Measurements from ENCODE around the gene TUSC2. TPM values are rescaled to one million over a fixed set of nuclear protein-coding genes. Genes with fewer than 3 reads are reported as not detected.
A peak's percentile ranks its signal among the peaks of the same experiment; 100 is the strongest.

TUSC2 gene
- polyA plus RNA-seq, 1 of the 3 experiments (the other 2 are of a cell fraction): 58.7 TPM

DNA sequence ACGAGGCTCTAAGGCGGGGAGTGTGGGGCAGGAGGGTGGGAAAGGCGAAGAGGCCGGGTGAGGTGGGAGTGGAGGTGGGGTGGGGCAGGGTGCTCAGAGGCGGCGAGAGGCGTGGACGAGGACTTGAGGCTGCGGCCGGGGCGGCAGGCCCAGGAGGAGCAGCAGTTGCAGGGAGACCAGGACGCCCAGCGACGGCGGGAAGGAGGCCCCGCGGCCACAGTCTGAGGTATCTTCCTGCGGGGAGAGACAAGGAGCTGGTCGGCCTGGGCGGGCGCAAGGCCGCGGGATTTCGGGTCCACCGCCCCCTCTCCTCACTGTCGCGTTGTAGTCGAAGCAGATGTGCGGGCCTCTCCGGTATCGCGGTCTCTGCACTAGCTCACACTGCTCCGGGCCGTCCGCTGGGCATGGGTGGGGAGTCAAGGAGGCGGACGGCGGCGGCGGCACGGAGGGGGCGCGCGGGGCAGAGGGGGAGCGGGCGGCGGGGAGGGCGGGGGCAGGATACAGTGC, 36.6 kb upstream of the TUSC2 start (continued):
- TF ChIP-seq, protein P1, sequence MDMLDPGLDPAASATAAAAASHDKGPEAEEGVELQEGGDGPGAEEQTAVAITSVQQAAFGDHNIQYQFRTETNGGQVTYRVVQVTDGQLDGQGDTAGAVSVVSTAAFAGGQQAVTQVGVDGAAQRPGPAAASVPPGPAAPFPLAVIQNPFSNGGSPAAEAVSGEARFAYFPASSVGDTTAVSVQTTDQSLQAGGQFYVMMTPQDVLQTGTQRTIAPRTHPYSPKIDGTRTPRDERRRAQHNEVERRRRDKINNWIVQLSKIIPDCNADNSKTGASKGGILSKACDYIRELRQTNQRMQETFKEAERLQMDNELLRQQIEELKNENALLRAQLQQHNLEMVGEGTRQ (IDR thresholded peaks at IDR 0.05; ENCODE audit: borderline replicate concordance, low read depth, low read length): no peak
- no peak for TF ChIP-seq ELF1 (IDR thresholded peaks at IDR 0.05)
- TF ChIP-seq, protein P2, sequence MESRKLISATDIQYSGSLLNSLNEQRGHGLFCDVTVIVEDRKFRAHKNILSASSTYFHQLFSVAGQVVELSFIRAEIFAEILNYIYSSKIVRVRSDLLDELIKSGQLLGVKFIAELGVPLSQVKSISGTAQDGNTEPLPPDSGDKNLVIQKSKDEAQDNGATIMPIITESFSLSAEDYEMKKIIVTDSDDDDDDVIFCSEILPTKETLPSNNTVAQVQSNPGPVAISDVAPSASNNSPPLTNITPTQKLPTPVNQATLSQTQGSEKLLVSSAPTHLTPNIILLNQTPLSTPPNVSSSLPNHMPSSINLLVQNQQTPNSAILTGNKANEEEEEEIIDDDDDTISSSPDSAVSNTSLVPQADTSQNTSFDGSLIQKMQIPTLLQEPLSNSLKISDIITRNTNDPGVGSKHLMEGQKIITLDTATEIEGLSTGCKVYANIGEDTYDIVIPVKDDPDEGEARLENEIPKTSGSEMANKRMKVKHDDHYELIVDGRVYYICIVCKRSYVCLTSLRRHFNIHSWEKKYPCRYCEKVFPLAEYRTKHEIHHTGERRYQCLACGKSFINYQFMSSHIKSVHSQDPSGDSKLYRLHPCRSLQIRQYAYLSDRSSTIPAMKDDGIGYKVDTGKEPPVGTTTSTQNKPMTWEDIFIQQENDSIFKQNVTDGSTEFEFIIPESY (IDR thresholded peaks at IDR 0.05; ENCODE audit: borderline replicate concordance, low read depth): no peak
- no peak for TF ChIP-seq RAD21 (IDR thresholded peaks at IDR 0.05; ENCODE audit: low read length)
- no peak for TF ChIP-seq FOXM1 (IDR thresholded peaks at IDR 0.05; ENCODE audit: low read depth)
- no peak for TF ChIP-seq RXRA (IDR thresholded peaks at IDR 0.05; ENCODE audit: borderline replicate concordance, low read depth)

DNA sequence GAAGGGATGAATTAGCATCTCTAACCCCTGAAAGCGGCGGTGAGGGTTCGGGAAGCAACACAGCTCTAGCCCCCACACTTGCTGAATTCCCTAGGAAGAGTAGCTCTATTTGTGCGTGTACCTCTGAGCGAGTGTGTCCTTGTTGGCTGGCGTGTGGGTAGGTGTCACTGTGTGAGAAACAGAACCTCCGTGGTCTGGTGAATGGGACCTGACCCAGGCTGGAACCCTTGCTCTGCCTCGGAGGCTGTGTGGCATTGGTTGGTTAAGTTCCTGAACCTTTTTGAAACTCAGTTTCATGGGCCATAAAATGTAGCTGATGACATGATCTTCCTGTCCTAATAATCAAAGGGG, 31.7 kb upstream of the TUSC2 start:
- Histone ChIP-seq H3K9me3 (no peaks in the 10 kb centered on the region), H3F3A (replicated peaks; ENCODE audit: insufficient read depth) (no peaks in the 10 kb centered on the region), H3K4me2 (peak overlapping the region; percentile 94), H3K9me2 (no peaks in the 10 kb centered on the region), H3K4me3 (ENCODE audit: low read depth in 2 of 2, low read length in 1 of 2) (peak overlapping the region; percentile 77 to 95; a peak in 3 of 4 replicates), H3K9ac (no peak overlapping the region), H3K27ac (ENCODE audit: low read depth in 2 of 2, low read length in 1 of 2) (peak overlapping the region in 1 of 2 experiments; percentile 76; a peak in 2 of 4 replicates), H3K4me1 (ENCODE audit: control insufficient read depth in 1 of 2, insufficient read depth in 2 of 2, low read depth in 1 of 2, low read length in 1 of 2) (peaks cover 8 to 49% of the 10 kb centered on the region in 2 experiments; a peak in 2 of 4 replicates), H4K20me1 (ENCODE audit: insufficient read depth) (peaks cover 40% of the 10 kb centered on the region), H3K27me3 (ENCODE audit: insufficient read depth) (no peaks in the 10 kb centered on the region), H3K36me3 (replicated peaks in 1 of 2; ENCODE audit: control insufficient read depth in 1 of 2, insufficient read depth in 2 of 2, low read length in 1 of 2) (peaks cover 18 to 28% of the 10 kb centered on the region in 2 experiments), H3K79me2 (ENCODE audit: insufficient read depth) (peaks cover 46% of the 10 kb centered on the region), H2AFZ (ENCODE audit: low read depth) (peak overlapping the region; percentile 92)
- CTCF ChIA-PET: interaction anchor here (0.8 to 0.9 kb wide), 2 partner anchors 29 to 31 kb away, joined by 3 read pairs; no protein-coding TSS in a partner anchor
- POLR2A ChIA-PET: interaction anchor here (0.9 to 1.6 kb wide), 4 partner anchors 8 to 71 kb away, joined by 3 to 11 read pairs (median 4); partner anchors contain the start of genes CYB561D2 and NPRL2
- TF ChIP-seq MEF2A (IDR thresholded peaks at IDR 0.05; ENCODE audit: borderline replicate concordance, low read depth) (no peak), JUND (IDR thresholded peaks at IDR 0.05) (no peak), SMC3 (IDR thresholded peaks at IDR 0.05; ENCODE audit: low read depth, low read length) (no peak; the same call in 1 of the 2 replicates), YY1 (IDR thresholded peaks at IDR 0.05; ENCODE audit: low read depth) (no peak), NRF1 (IDR thresholded peaks at IDR 0.05; ENCODE audit: low read depth, low read length) (no peak), FOXJ3 (CRISPR knock-in tag; IDR thresholded peaks at IDR 0.05) (no peak), CHD2 (IDR thresholded peaks at IDR 0.05; ENCODE audit: low read length, partially characterized antibody) (no peak), FOSL2 (IDR thresholded peaks at IDR 0.05; ENCODE audit: borderline replicate concordance, low read depth) (no peak), FOXM1 (IDR thresholded peaks at IDR 0.05; ENCODE audit: low read depth) (no peak)
- TF ChIP-seq, protein P3, sequence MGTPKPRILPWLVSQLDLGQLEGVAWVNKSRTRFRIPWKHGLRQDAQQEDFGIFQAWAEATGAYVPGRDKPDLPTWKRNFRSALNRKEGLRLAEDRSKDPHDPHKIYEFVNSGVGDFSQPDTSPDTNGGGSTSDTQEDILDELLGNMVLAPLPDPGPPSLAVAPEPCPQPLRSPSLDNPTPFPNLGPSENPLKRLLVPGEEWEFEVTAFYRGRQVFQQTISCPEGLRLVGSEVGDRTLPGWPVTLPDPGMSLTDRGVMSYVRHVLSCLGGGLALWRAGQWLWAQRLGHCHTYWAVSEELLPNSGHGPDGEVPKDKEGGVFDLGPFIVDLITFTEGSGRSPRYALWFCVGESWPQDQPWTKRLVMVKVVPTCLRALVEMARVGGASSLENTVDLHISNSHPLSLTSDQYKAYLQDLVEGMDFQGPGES (IDR thresholded peaks at IDR 0.05; ENCODE audit: low read depth, low read length): no peak
- TF ChIP-seq, protein P2 (IDR thresholded peaks at IDR 0.05; ENCODE audit: borderline replicate concordance, low read depth): no peak
- TF ChIP-seq, protein P4, sequence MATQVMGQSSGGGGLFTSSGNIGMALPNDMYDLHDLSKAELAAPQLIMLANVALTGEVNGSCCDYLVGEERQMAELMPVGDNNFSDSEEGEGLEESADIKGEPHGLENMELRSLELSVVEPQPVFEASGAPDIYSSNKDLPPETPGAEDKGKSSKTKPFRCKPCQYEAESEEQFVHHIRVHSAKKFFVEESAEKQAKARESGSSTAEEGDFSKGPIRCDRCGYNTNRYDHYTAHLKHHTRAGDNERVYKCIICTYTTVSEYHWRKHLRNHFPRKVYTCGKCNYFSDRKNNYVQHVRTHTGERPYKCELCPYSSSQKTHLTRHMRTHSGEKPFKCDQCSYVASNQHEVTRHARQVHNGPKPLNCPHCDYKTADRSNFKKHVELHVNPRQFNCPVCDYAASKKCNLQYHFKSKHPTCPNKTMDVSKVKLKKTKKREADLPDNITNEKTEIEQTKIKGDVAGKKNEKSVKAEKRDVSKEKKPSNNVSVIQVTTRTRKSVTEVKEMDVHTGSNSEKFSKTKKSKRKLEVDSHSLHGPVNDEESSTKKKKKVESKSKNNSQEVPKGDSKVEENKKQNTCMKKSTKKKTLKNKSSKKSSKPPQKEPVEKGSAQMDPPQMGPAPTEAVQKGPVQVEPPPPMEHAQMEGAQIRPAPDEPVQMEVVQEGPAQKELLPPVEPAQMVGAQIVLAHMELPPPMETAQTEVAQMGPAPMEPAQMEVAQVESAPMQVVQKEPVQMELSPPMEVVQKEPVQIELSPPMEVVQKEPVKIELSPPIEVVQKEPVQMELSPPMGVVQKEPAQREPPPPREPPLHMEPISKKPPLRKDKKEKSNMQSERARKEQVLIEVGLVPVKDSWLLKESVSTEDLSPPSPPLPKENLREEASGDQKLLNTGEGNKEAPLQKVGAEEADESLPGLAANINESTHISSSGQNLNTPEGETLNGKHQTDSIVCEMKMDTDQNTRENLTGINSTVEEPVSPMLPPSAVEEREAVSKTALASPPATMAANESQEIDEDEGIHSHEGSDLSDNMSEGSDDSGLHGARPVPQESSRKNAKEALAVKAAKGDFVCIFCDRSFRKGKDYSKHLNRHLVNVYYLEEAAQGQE (IDR thresholded peaks at IDR 0.05; ENCODE audit: low read depth, low read length): no peak
- TF ChIP-seq, protein P5, sequence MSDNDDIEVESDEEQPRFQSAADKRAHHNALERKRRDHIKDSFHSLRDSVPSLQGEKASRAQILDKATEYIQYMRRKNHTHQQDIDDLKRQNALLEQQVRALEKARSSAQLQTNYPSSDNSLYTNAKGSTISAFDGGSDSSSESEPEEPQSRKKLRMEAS (IDR thresholded peaks at IDR 0.05; ENCODE audit: low read depth): no peak
- TF ChIP-seq, protein P6, sequence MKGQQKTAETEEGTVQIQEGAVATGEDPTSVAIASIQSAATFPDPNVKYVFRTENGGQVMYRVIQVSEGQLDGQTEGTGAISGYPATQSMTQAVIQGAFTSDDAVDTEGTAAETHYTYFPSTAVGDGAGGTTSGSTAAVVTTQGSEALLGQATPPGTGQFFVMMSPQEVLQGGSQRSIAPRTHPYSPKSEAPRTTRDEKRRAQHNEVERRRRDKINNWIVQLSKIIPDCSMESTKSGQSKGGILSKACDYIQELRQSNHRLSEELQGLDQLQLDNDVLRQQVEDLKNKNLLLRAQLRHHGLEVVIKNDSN (IDR thresholded peaks at IDR 0.05; ENCODE audit: borderline replicate concordance, low read depth): no peak
- 25% methylated on average over 8 of the region's 8 CpGs for WGBS (ENCODE audit: low lambda C conversion rate)
- DNase-seq: no peak
